ENCODE data around the gene GPR137B. TPM values are rescaled to one million over a fixed set of nuclear protein-coding genes. Genes with fewer than 3 reads are reported as not detected.

Gene GPR137B
- polyA plus RNA-seq, 1 experiment: 15.7 TPM

- ChIA-PET CTCF (interaction anchor here (1.4 kb wide), 1 partner anchor 10 kb away, joined by 4 read pairs; no protein-coding TSS in a partner anchor), POLR2A (no interaction called here)
- DNase-seq (ENCODE audit: low read depth, low spot score): no peak
Measured at GRCh38 chr1:236114076-236114747, 28.1 kb upstream of the GPR137B start.

GRCh38 chr1:236117710-236118109 is 24.6 kb upstream of the GPR137B start:
- POLR2A ChIA-PET: no interaction called here
- H3K27ac ChIP-seq (ENCODE audit: low read depth, low read length): no peak overlapping the region
- TF ChIP-seq CTCF (IDR thresholded peaks at IDR 0.05; ENCODE audit: low read depth, low read length): no peak
- no peaks in the 10 kb centered on the region for H3K27me3 ChIP-seq (ENCODE audit: control insufficient read depth, insufficient read depth, low read length)
- CTCF ChIA-PET: no interaction called here
- H3K9me3 ChIP-seq (ENCODE audit: control insufficient read depth, insufficient read depth, low read length): no peaks in the 10 kb centered on the region
- no peak for DNase-seq (ENCODE audit: low read depth, low spot score)
- no peak overlapping the region for H3K4me3 ChIP-seq (ENCODE audit: low read depth, low read length)

More at GRCh38 chr1:236114076-236114747, 28.1 kb upstream of the GPR137B start:
- no peaks in the 10 kb centered on the region for H3K9me3 ChIP-seq (ENCODE audit: control insufficient read depth, insufficient read depth, low read length)
- no peak overlapping the region for H3K27ac ChIP-seq (ENCODE audit: low read depth, low read length)
- no peak for TF ChIP-seq CTCF (IDR thresholded peaks at IDR 0.05; ENCODE audit: low read depth, low read length)
- no peak overlapping the region for H3K4me3 ChIP-seq (ENCODE audit: low read depth, low read length)
- H3K27me3 ChIP-seq (ENCODE audit: control insufficient read depth, insufficient read depth, low read length): no peaks in the 10 kb centered on the region

GRCh38 chr1:236119943-236120484 is 22.3 kb upstream of the GPR137B start:
- Histone ChIP-seq H3K9me3 (ENCODE audit: control insufficient read depth, insufficient read depth, low read length) (no peaks in the 10 kb centered on the region), H3K4me3 (ENCODE audit: low read depth, low read length) (no peak overlapping the region), H3K27me3 (ENCODE audit: control insufficient read depth, insufficient read depth, low read length) (peaks cover 8% of the 10 kb centered on the region), H3K27ac (ENCODE audit: low read depth, low read length) (no peak overlapping the region)
- DNase-seq (ENCODE audit: low read depth, low spot score): no peak
- POLR2A ChIA-PET: no interaction called here
- CTCF ChIA-PET: no interaction called here
- TF ChIP-seq CTCF (IDR thresholded peaks at IDR 0.05; ENCODE audit: low read depth, low read length): no peak

- no peak overlapping the region for H3K27ac ChIP-seq (ENCODE audit: low read depth, low read length)
- no peak overlapping the region for H3K4me3 ChIP-seq (ENCODE audit: low read depth, low read length)
- no peak for DNase-seq (ENCODE audit: low read depth, low spot score)
- H3K27me3 ChIP-seq (ENCODE audit: control insufficient read depth, insufficient read depth, low read length): peaks cover 9% of the 10 kb centered on the region
- no peaks in the 10 kb centered on the region for H3K9me3 ChIP-seq (ENCODE audit: control insufficient read depth, insufficient read depth, low read length)
- no peak for TF ChIP-seq CTCF (IDR thresholded peaks at IDR 0.05; ENCODE audit: low read depth, low read length)
- POLR2A ChIA-PET: no interaction called here
- CTCF ChIA-PET: interaction anchor here (1.5 kb wide), 1 partner anchor 15 kb away, joined by 4 read pairs; no protein-coding TSS in a partner anchor
Measured at GRCh38 chr1:236120721-236121153, 21.6 kb upstream of the GPR137B start.

- DNase-seq (ENCODE audit: low read depth, low spot score): no peak
- CTCF ChIA-PET: interaction anchor here (1.5 kb wide), 1 partner anchor 16 kb away, joined by 4 read pairs; no protein-coding TSS in a partner anchor
Measured at GRCh38 chr1:236122176-236122575, 20.2 kb upstream of the GPR137B start.

More at GRCh38 chr1:236122176-236122575, 20.2 kb upstream of the GPR137B start:
- Histone ChIP-seq H3K27me3 (ENCODE audit: control insufficient read depth, insufficient read depth, low read length) (peaks cover 9% of the 10 kb centered on the region), H3K4me3 (ENCODE audit: low read depth, low read length) (no peak overlapping the region), H3K9me3 (ENCODE audit: control insufficient read depth, insufficient read depth, low read length) (no peaks in the 10 kb centered on the region), H3K27ac (ENCODE audit: low read depth, low read length) (no peak overlapping the region)
- no peak for TF ChIP-seq CTCF (IDR thresholded peaks at IDR 0.05; ENCODE audit: low read depth, low read length)
- POLR2A ChIA-PET: no interaction called here
